Natural killer cell (primary cell): ENCODE measurements around the gene RRAS. TPM values are rescaled to one million over a fixed set of nuclear protein-coding genes. Genes with fewer than 3 reads are reported as not detected.

Experiments used
- ATAC-seq, 3 donors: fragments of 150-1000 bp in 2 of 3; fragments of 200-7000 bp in 1 of 3; cut with Tn5 transposase; 1 replicate in 1 of 3; 2 replicates in 2 of 3; pipeline ENCODE4 v1.10.0; 2021; ENCODE audit warnings: mild to moderate bottlenecking in 2 of 3, moderate library complexity in 2 of 3
- DNase-seq, 2 donors: peaks; one replicate each; pipeline versions ENCODE4 v3.0.0 to v3.0.0-alpha.2; 2013 to 2021; ENCODE audit warnings: mixed read lengths in 1 of 2
- H3K27ac ChIP-seq: one replicate; pipeline ENCODE4 v1.5.1; 2013; ENCODE audit warnings: mild to moderate bottlenecking, low read length
- H3K27me3 ChIP-seq: one replicate; pipeline ENCODE4 v1.6.1; 2013; ENCODE audit warnings: low read length; ENCODE audit not compliant: control insufficient read depth, insufficient read depth
- H3K36me3 ChIP-seq: one replicate; pipeline ENCODE4 v1.6.1; 2013; ENCODE audit warnings: low read length; ENCODE audit not compliant: control insufficient read depth, insufficient read depth
- H3K4me1 ChIP-seq: one replicate; pipeline ENCODE4 v1.6.1; 2013; ENCODE audit warnings: low read length; ENCODE audit not compliant: control insufficient read depth, insufficient read depth
- H3K4me3 ChIP-seq: one replicate; pipeline ENCODE4 v1.5.1; 2013; ENCODE audit warnings: low read length
- H3K9me3 ChIP-seq: one replicate; pipeline ENCODE4 v1.6.1; 2013; ENCODE audit warnings: low read length; ENCODE audit not compliant: control insufficient read depth, insufficient read depth
- H3K27ac Mint-ChIP-seq, 2 donors: one replicate each; pipeline ENCODE4 v1.8.0; 2022; ENCODE audit warnings: mild to moderate bottlenecking in 2 of 2, mixed read lengths in 2 of 2, moderate library complexity in 1 of 2
- H3K27me3 Mint-ChIP-seq, 2 donors: one replicate each; pipeline ENCODE4 v1.8.0; 2022; ENCODE audit warnings: low read depth in 2 of 2, mixed read lengths in 2 of 2
- H3K36me3 Mint-ChIP-seq: one replicate; pipeline ENCODE4 v1.8.0; 2022; ENCODE audit warnings: mixed read lengths
- H3K4me1 Mint-ChIP-seq, 2 donors: one replicate each; pipeline ENCODE4 v1.8.0; 2022; ENCODE audit warnings: mixed read lengths in 2 of 2
- H3K4me3 Mint-ChIP-seq: one replicate; pipeline ENCODE4 v1.8.0; 2022; ENCODE audit warnings: mild to moderate bottlenecking, moderate library complexity, mixed read lengths
- H3K9me3 Mint-ChIP-seq, 2 donors: one replicate each; pipeline ENCODE4 v1.8.0; 2022; ENCODE audit warnings: mixed read lengths in 2 of 2
- WGBS: methylation state at CpG from one replicate; pipeline ENCODE4 v1.1.7; 2013; ENCODE audit warnings: missing lambda C conversion rate; ENCODE audit not compliant: insufficient coverage; 5-methylcytosine and 5-hydroxymethylcytosine counted together
- intact Hi-C: fragments of 100-400 bp; cut with micrococcal nuclease; formaldehyde crosslinking; loops from one replicate; pipeline ENCODE4 v1.14.2; 2022
- total RNA-seq, 4 donors: library from RNA; stranded (reverse); fragments of 120-200 nt in 1 of 4; gene quantifications; one replicate each; pipeline versions ENCODE4 v1.2.3 to v1.2.4, GENCODE V29; 2013 to 2022
- TF ChIP-seq, protein P1 (sequence below): fragments of 200-600 bp; IDR thresholded peaks from one replicate; pipeline ENCODE4 v1.8.0; 2022; ENCODE audit warnings: antibody characterized with exemption

Gene RRAS
- total RNA-seq, 3 donors from 2014 or later (not counting 1 experiment from before 2014, with no cell fraction given) = 2.0 to 7.7 (median 5.9) TPM

DNA sequence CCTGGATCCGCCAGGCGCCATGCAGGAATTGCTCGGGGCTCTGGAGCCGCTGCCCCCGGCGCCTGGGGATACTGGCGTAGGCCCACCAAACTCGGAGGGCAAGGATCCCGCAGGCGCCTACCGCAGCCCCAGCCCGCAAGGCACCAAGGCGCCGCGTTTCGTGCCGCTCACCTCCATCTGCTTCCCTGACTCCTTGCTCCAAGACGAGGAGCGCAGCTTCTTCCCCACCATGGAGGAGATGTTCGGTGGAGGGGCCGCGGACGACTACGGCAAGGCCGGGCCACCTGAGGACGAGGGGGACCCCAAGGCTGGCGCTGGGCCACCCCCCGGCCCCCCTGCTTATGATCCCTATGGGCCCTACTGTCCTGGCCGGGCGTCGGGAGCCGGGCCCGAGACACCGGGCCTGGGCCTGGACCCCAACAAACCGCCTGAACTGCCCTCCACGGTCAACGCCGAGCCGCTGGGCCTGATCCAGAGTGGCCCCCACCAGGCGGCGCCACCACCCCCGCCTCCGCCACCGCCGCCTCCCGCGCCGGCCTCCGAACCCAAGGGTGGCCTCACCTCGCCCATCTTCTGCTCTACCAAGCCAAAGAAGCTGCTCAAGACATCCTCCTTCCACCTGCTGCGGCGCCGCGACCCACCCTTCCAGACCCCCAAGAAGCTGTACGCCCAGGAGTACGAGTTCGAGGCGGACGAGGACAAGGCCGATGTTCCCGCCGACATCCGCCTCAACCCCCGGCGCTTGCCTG, 42.8 kb downstream of the RRAS start:
- Mint-ChIP-seq H3K36me3 (no peaks in the 10 kb centered on the region), H3K27ac (no peak overlapping the region), H3K4me1 (peaks cover 30 to 41% of the 10 kb centered on the region in 2 donors), H3K27me3 (no peaks in the 10 kb centered on the region), H3K9me3 (no peaks in the 10 kb centered on the region), H3K4me3 (no peak overlapping the region)
- H3K4me3 ChIP-seq = no peak overlapping the region
- ATAC-seq = no peak
- no peaks in the 10 kb centered on the region for H3K27me3 ChIP-seq
- H3K4me1 ChIP-seq = peaks cover 18% of the 10 kb centered on the region
- WGBS = 97% methylated on average over 65 of the region's 65 CpGs
- H3K27ac ChIP-seq = no peak overlapping the region
- no peak for DNase-seq
- TF ChIP-seq, protein P1, sequence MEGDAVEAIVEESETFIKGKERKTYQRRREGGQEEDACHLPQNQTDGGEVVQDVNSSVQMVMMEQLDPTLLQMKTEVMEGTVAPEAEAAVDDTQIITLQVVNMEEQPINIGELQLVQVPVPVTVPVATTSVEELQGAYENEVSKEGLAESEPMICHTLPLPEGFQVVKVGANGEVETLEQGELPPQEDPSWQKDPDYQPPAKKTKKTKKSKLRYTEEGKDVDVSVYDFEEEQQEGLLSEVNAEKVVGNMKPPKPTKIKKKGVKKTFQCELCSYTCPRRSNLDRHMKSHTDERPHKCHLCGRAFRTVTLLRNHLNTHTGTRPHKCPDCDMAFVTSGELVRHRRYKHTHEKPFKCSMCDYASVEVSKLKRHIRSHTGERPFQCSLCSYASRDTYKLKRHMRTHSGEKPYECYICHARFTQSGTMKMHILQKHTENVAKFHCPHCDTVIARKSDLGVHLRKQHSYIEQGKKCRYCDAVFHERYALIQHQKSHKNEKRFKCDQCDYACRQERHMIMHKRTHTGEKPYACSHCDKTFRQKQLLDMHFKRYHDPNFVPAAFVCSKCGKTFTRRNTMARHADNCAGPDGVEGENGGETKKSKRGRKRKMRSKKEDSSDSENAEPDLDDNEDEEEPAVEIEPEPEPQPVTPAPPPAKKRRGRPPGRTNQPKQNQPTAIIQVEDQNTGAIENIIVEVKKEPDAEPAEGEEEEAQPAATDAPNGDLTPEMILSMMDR = no peak
- intact Hi-C loops = no loop called here
- peaks cover 47% of the 10 kb centered on the region for H3K36me3 ChIP-seq
- H3K9me3 ChIP-seq = no peaks in the 10 kb centered on the region

DNA sequence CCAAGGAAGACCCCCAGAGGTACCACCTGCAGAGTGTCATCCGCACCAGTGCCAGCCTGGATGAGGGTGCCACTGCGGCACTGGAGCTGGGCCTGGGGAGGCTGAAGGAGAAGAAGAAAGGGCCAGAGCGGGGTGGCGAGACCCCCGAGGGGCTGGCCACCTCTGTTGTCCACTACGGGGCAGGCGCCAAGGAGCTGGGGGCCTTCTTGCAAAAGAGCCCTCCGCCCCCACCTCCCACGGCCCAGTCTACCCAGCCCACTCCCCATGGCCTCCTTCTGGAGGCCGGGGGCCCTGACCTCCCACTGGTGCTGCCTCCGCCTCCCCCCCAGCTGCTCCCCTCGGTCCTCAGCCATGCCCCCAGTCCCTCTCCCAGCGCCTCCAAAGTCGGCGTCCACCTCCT, 43.5 kb downstream of the RRAS start:
- ATAC-seq (no peak), DNase-seq (no peak)
- Histone ChIP-seq H3K27ac (no peak overlapping the region), H3K27me3 (no peaks in the 10 kb centered on the region), H3K4me3 (no peak overlapping the region), H3K4me1 (peaks cover 21% of the 10 kb centered on the region), H3K9me3 (no peaks in the 10 kb centered on the region), H3K36me3 (peaks cover 42% of the 10 kb centered on the region)
- TF ChIP-seq, protein P1 = no peak
- no peaks in the 10 kb centered on the region for H3K36me3 Mint-ChIP-seq
- intact Hi-C loops = no loop called here
- peaks cover 32 to 41% of the 10 kb centered on the region in 2 donors for H3K4me1 Mint-ChIP-seq
- no peak overlapping the region for H3K4me3 Mint-ChIP-seq
- H3K9me3 Mint-ChIP-seq = no peaks in the 10 kb centered on the region
- H3K27ac Mint-ChIP-seq = no peak overlapping the region
- H3K27me3 Mint-ChIP-seq = no peaks in the 10 kb centered on the region
- 93% methylated on average over 15 of the region's 15 CpGs for WGBS

DNA sequence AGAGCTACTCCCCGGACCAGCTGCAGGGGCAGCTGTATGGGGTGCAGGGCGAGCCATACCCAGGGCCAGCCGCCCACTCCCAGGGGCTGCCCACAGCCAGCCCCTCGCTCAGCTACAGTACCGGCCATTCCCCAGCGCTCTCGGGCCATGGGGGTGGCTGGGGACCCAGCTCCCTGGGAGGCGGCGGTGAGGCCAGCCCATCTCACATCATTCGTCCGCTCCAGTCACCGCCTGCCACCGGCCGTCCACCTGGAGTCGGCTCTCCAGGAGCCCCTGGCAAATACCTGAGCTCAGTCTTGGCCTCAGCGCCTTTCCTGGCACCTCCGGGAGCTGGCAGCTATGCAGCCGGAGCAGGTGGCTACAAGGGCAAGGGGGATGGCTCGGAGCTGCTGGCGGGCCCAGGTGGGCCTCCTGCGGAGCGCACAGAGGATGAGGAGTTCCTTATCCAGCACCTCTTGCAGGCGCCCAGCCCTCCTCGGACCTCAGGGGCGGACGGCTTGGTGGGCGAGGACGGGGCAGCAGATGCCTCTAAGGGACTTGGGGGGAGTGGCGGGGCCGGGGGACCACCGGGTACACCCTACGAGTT, 44.0 kb downstream of the RRAS start:
- Mint-ChIP-seq H3K36me3 (no peaks in the 10 kb centered on the region), H3K27ac (no peak overlapping the region), H3K27me3 (no peaks in the 10 kb centered on the region), H3K4me1 (peaks cover 32 to 37% of the 10 kb centered on the region in 2 donors), H3K4me3 (no peak overlapping the region), H3K9me3 (no peaks in the 10 kb centered on the region)
- Histone ChIP-seq H3K36me3 (peaks cover 41% of the 10 kb centered on the region), H3K27me3 (no peaks in the 10 kb centered on the region), H3K9me3 (no peaks in the 10 kb centered on the region), H3K4me1 (peaks cover 21% of the 10 kb centered on the region), H3K4me3 (no peak overlapping the region), H3K27ac (no peak overlapping the region)
- ATAC-seq (no peak), DNase-seq (no peak)
- TF ChIP-seq, protein P1 = no peak
- intact Hi-C loops = no loop called here
- 96% methylated on average over 32 of the region's 32 CpGs for WGBS
